Measurements from ENCODE around the gene ROBO1.
"Not testable (repeated sequence)": the region's sequence is repeated elsewhere in the genome, so short reads cannot be mapped to it uniquely, and the experiment has no call there.

DNA sequence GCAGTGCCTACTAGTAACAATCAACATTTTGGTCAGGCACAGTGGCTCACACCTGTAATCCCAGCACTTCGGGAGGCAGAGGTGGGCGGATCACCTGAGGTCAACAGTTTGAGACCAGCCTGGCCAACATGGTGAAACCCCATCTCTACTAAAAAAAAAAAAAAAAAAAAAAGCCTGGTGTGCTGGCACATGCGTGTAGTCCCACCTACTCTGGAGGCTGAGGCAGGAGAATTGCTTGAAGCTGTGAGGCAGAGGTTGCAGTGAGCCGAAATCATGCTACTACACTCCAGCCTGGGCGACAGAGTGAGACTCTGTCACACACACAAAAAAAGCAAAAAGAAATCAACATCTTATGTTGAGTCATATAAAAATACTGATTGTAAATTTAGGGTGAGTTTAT lies 1043.4 kb downstream of the ROBO1 start:
- TF ChIP-seq, protein P1, sequence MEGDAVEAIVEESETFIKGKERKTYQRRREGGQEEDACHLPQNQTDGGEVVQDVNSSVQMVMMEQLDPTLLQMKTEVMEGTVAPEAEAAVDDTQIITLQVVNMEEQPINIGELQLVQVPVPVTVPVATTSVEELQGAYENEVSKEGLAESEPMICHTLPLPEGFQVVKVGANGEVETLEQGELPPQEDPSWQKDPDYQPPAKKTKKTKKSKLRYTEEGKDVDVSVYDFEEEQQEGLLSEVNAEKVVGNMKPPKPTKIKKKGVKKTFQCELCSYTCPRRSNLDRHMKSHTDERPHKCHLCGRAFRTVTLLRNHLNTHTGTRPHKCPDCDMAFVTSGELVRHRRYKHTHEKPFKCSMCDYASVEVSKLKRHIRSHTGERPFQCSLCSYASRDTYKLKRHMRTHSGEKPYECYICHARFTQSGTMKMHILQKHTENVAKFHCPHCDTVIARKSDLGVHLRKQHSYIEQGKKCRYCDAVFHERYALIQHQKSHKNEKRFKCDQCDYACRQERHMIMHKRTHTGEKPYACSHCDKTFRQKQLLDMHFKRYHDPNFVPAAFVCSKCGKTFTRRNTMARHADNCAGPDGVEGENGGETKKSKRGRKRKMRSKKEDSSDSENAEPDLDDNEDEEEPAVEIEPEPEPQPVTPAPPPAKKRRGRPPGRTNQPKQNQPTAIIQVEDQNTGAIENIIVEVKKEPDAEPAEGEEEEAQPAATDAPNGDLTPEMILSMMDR (IDR thresholded peaks at IDR 0.05), result not testable (repeated sequence)
- not testable (repeated sequence) for TF ChIP-seq EZH2 (IDR thresholded peaks at IDR 0.05; ENCODE audit: borderline replicate concordance, insufficient read depth, low read depth, low read length, poor library complexity, severe bottlenecking)

Measured in B cell (primary cell).